Choroid plexus epithelial cell (primary cell): ENCODE data around the gene LSM3.

ENCODE experiments used
- DNase-seq: peaks from one replicate; pipeline ENCODE4 v3.0.0-alpha.2; 2010; ENCODE audit warnings: low read depth
- H3K4me3 ChIP-seq: 2 replicates; pipeline ENCODE4 v1.5.1; 2011; ENCODE audit warnings: low read depth, mild to moderate bottlenecking, control low read depth, low read length, moderate library complexity
- CTCF ChIP-seq: conservative IDR thresholded peaks from 2 replicates; pipeline ENCODE4 v1.5.1; 2011; ENCODE audit warnings: low read depth, mild to moderate bottlenecking, control low read depth, inconsistent platforms, low read length, moderate library complexity

LSM3 gene

GRCh38 chr3:14133188-14133800 lies 45.3 kb upstream of the LSM3 start:
- no peak for DNase-seq
- H3K4me3 ChIP-seq: no peak overlapping the region
- TF ChIP-seq CTCF: no peak

- TF ChIP-seq CTCF: no peak
- DNase-seq: no peak
- H3K4me3 ChIP-seq: no peak overlapping the region
Measured at GRCh38 chr3:14133876-14134275, 44.7 kb upstream of the LSM3 start.

- DNase-seq: no peak
- TF ChIP-seq CTCF: no peak
Measured at GRCh38 chr3:14134291-14134690, 44.3 kb upstream of the LSM3 start.

GRCh38 chr3:14135581-14135980 lies 43.0 kb upstream of the LSM3 start:
- DNase-seq: no peak
- H3K4me3 ChIP-seq: no peak overlapping the region
- TF ChIP-seq CTCF: no peak

More at GRCh38 chr3:14134291-14134690, 44.3 kb upstream of the LSM3 start:
- no peak overlapping the region for H3K4me3 ChIP-seq

GRCh38 chr3:14137004-14137403 lies 41.6 kb upstream of the LSM3 start:
- H3K4me3 ChIP-seq: no peak overlapping the region
- DNase-seq: no peak
- TF ChIP-seq CTCF: no peak

- H3K4me3 ChIP-seq: no peak overlapping the region
- no peak for DNase-seq
- TF ChIP-seq CTCF: no peak
Measured at GRCh38 chr3:14137445-14137844, 41.2 kb upstream of the LSM3 start.

DNA sequence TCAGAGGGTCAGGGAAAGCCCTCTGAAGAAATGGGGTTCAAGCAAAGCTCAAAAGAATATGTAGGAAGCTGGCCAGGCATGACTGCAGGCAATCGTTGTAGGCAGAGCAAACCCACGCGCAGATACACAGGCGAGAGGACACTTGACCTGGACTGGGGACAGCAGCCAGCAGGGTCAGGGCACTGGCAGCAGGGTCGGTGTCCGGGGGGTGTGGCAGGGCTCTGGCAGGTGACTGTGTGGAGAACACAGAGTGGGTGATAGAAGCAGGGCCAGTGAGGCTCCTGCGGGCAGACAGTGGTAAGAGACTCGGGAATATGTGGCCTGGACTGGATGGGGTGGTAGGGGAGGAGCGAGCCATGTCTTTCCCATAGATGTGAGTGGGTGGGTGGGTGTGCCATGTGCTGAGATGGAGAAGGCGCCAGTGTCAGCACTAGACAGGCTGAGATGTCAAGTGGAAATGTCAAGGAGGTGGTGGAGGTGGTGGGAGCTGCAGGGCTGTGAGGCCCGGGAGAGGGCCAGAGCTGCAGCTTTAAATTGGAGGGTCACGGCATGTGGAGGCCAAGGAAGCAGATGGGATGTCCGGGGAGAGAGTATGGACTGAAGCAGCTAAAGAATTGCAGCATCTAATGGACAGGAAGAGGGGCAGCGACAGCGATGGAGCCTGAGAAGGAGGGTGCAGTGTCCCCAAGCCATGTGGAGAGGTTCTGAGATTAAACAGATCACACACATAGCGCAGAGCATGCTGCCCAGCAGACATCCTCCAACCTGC lies 40.3 kb upstream of the LSM3 start:
- no peak for TF ChIP-seq CTCF
- no peak overlapping the region for H3K4me3 ChIP-seq
- DNase-seq: no peak
